Coronary artery (tissue), 2 donors: ENCODE data around the gene ALG14.

Source experiments
- DNase-seq: peaks from one replicate; pipeline ENCODE4 v3.0.0-alpha.2; 2017; ENCODE audit warnings: low spot score
- H3K27ac ChIP-seq, 2 donors: fragments of 200-600 bp; sonication (generic); one replicate each; pipeline ENCODE4 v1.5.1; 2016 to 2019
- H3K4me3 ChIP-seq: fragments of 200-600 bp; sonication (generic); 2 replicates; pipeline ENCODE4 v1.5.1; 2016; ENCODE audit warnings: mild to moderate bottlenecking, moderate library complexity
- CTCF ChIP-seq: fragments of 200-600 bp; sonication (generic); IDR thresholded peaks from one replicate; pipeline ENCODE4 v1.5.1; 2019; ENCODE audit warnings: antibody characterized with exemption

The ALG14 gene

GRCh38 chr1:95072532-95073419 is at the start of gene ALG14:
ALG14 (minus strand) TSS chr1:95072951; CDS start chr1:95072898, 53 bp downstream.
- peak; percentile 95 for DNase-seq
- Histone ChIP-seq H3K4me3 (peak within 1 kb of the TSS; percentile 74), H3K27ac (peak within 1 kb of the TSS; percentile 86 to 90)
- TF ChIP-seq CTCF, result no peak

GRCh38 chr1:95122151-95122697 is 49.5 kb upstream of the ALG14 start:
- TF ChIP-seq CTCF, result no peak
- Histone ChIP-seq H3K27ac (no peak overlapping the region), H3K4me3 (no peak overlapping the region)
- DNase-seq, result no peak

- no peak overlapping the region for H3K27ac ChIP-seq
- DNase-seq, result no peak
- TF ChIP-seq CTCF, result no peak
- peak overlapping the region; percentile 1 for H3K4me3 ChIP-seq
These were observed 46.5 kb upstream of the ALG14 start for GRCh38 chr1:95119273-95119672.

GRCh38 chr1:95118710-95119109 is 46.0 kb upstream of the ALG14 start:
- DNase-seq, result no peak
- Histone ChIP-seq H3K27ac (no peak overlapping the region), H3K4me3 (peak overlapping the region; percentile 1)
- TF ChIP-seq CTCF, result no peak

- DNase-seq, result no peak
- Histone ChIP-seq H3K4me3 (peak overlapping the region; percentile 97), H3K27ac (peak overlapping the region in 1 of 2 donors; percentile 90)
- no peak for TF ChIP-seq CTCF
These were observed 45.3 kb upstream of the ALG14 start for GRCh38 chr1:95118067-95118499.

GRCh38 chr1:95117207-95118066 is 44.7 kb upstream of the ALG14 start, which contains the start of gene TLCD4:
TLCD4 (plus strand) TSS chr1:95117355; CDS start chr1:95143902, 26,547 bp downstream.
- peak within 1 kb of the TSS; percentile 73 to 90 for H3K27ac ChIP-seq
- peak within 1 kb of the TSS; percentile 97 for H3K4me3 ChIP-seq
- TF ChIP-seq CTCF, result no peak
- peak; percentile 84 for DNase-seq
